Activated naive CD4-positive, alpha-beta T cell treated with anti-CD3 and anti-CD28 coated beads, Interleukin-2, amount 10 ng/mL, durations not matched to agents 7 days and 5 days (primary cell): ENCODE results near the gene NOVA2.

Source experiments
- CTCF ChIA-PET: fragments of 350-600 bp; sonication (Branson Sonifier 250); formaldehyde crosslinking; loops from one replicate; lab custom pipeline; 2021; ENCODE audit warnings: antibody characterized with exemption; lab: Charles Lee
- DNase-seq: peaks from one replicate; pipeline ENCODE4 v3.0.0-alpha.2; 2020
- H3K27ac Mint-ChIP-seq: one replicate; pipeline ENCODE4 v1.8.0; 2021; ENCODE audit warnings: mild to moderate bottlenecking, moderate library complexity, mixed read lengths
- H3K27me3 Mint-ChIP-seq: one replicate; pipeline ENCODE4 v1.8.0; 2021; ENCODE audit warnings: mild to moderate bottlenecking, mixed read lengths
- H3K36me3 Mint-ChIP-seq: one replicate; pipeline ENCODE4 v1.8.0; 2021; ENCODE audit warnings: mixed read lengths
- H3K4me1 Mint-ChIP-seq: one replicate; pipeline ENCODE4 v1.8.0; 2021; ENCODE audit warnings: mixed read lengths
- H3K4me3 Mint-ChIP-seq: one replicate; pipeline ENCODE4 v1.8.0; 2021; ENCODE audit warnings: mild to moderate bottlenecking, moderate library complexity, mixed read lengths
- H3K9me3 Mint-ChIP-seq: one replicate; pipeline ENCODE4 v1.8.0; 2021; ENCODE audit warnings: mixed read lengths

The NOVA2 gene

GRCh38 chr19:46014941-46015686, 41.4 kb upstream of the NOVA2 start:
- peaks cover 26% of the 10 kb centered on the region for H3K27me3 Mint-ChIP-seq
- H3K36me3 Mint-ChIP-seq: peaks cover 14% of the 10 kb centered on the region
- H3K9me3 Mint-ChIP-seq: no peaks in the 10 kb centered on the region
- no peak overlapping the region for H3K27ac Mint-ChIP-seq
- peak overlapping the region; percentile 66 for H3K4me3 Mint-ChIP-seq
- peaks cover 18% of the 10 kb centered on the region for H3K4me1 Mint-ChIP-seq
- DNase-seq: peak; percentile 79
- CTCF ChIA-PET: no interaction called here

- Mint-ChIP-seq H3K9me3 (no peaks in the 10 kb centered on the region), H3K27me3 (peaks cover 26% of the 10 kb centered on the region), H3K27ac (no peak overlapping the region), H3K4me3 (peak overlapping the region; percentile 49), H3K4me1 (peaks cover 18% of the 10 kb centered on the region), H3K36me3 (peaks cover 17% of the 10 kb centered on the region)
- CTCF ChIA-PET: no interaction called here
- DNase-seq: no peak
These were observed 40.9 kb upstream of the NOVA2 start for GRCh38 chr19:46014534-46014933.

GRCh38 chr19:46009530-46010510, 36.2 kb upstream of the NOVA2 start:
- CTCF ChIA-PET: interaction anchor here (0.7 to 1.7 kb wide), 7 partner anchors 15 to 600 kb away, joined by 3 to 7 read pairs (median 4); partner anchors contain the start of genes CCDC61, IRF2BP1 and SIX5
- H3K4me1 Mint-ChIP-seq: peaks cover 6% of the 10 kb centered on the region
- H3K9me3 Mint-ChIP-seq: no peaks in the 10 kb centered on the region

GRCh38 chr19:46006411-46006810, 32.7 kb upstream of the NOVA2 start:
- Mint-ChIP-seq H3K4me3 (no peak overlapping the region), H3K9me3 (no peaks in the 10 kb centered on the region), H3K4me1 (peaks cover 3% of the 10 kb centered on the region), H3K27ac (no peak overlapping the region), H3K36me3 (peaks cover 9% of the 10 kb centered on the region), H3K27me3 (peaks cover 3% of the 10 kb centered on the region)
- DNase-seq: no peak
- CTCF ChIA-PET: interaction anchor here (0.6 to 1.4 kb wide), 3 partner anchors 11 to 143 kb away, joined by 3 to 4 read pairs (median 3); partner anchors contain the start of genes CCDC61 and MYPOP

More at GRCh38 chr19:46009530-46010510, 36.2 kb upstream of the NOVA2 start:
- Mint-ChIP-seq H3K4me3 (no peak overlapping the region), H3K27ac (no peak overlapping the region), H3K27me3 (peaks cover 9% of the 10 kb centered on the region), H3K36me3 (peaks cover 18% of the 10 kb centered on the region)
- DNase-seq: peak; percentile 78

- Mint-ChIP-seq H3K27ac (no peak overlapping the region), H3K4me1 (peaks cover 33% of the 10 kb centered on the region), H3K9me3 (no peaks in the 10 kb centered on the region), H3K27me3 (peaks cover 17% of the 10 kb centered on the region), H3K36me3 (peaks cover 4% of the 10 kb centered on the region), H3K4me3 (no peak overlapping the region)
- CTCF ChIA-PET: no interaction called here
- no peak for DNase-seq
These were observed 29.1 kb upstream of the NOVA2 start for GRCh38 chr19:46002678-46003275.

- H3K36me3 Mint-ChIP-seq: no peaks in the 10 kb centered on the region
- no peaks in the 10 kb centered on the region for H3K9me3 Mint-ChIP-seq
- peaks cover 17% of the 10 kb centered on the region for H3K27me3 Mint-ChIP-seq
- DNase-seq: peak; percentile 86
- CTCF ChIA-PET: no interaction called here
- H3K4me1 Mint-ChIP-seq: peaks cover 33% of the 10 kb centered on the region
- no peak overlapping the region for H3K27ac Mint-ChIP-seq
- peak overlapping the region; percentile 70 for H3K4me3 Mint-ChIP-seq
These were observed 27.0 kb upstream of the NOVA2 start for GRCh38 chr19:46000491-46001246.

- Mint-ChIP-seq H3K4me3 (peak overlapping the region; percentile 5), H3K27ac (no peak overlapping the region), H3K36me3 (no peaks in the 10 kb centered on the region), H3K27me3 (peaks cover 17% of the 10 kb centered on the region), H3K4me1 (peaks cover 33% of the 10 kb centered on the region), H3K9me3 (no peaks in the 10 kb centered on the region)
- CTCF ChIA-PET: no interaction called here
- DNase-seq: peak; percentile 37
These were observed 26.0 kb upstream of the NOVA2 start for GRCh38 chr19:45999653-46000121.

- CTCF ChIA-PET: interaction anchor here (1.4 kb wide), 1 partner anchor 12 kb away, joined by 4 read pairs; no protein-coding TSS in a partner anchor
- H3K4me3 Mint-ChIP-seq: no peak overlapping the region
These were observed 25.2 kb upstream of the NOVA2 start for GRCh38 chr19:45998834-45999233.

GRCh38 chr19:45996933-45997332, 23.3 kb upstream of the NOVA2 start:
- Mint-ChIP-seq H3K27me3 (peaks cover 17% of the 10 kb centered on the region), H3K4me3 (peak overlapping the region; percentile 3), H3K9me3 (no peaks in the 10 kb centered on the region), H3K36me3 (no peaks in the 10 kb centered on the region), H3K27ac (no peak overlapping the region), H3K4me1 (peaks cover 35% of the 10 kb centered on the region)
- CTCF ChIA-PET: no interaction called here
- DNase-seq: no peak

More at GRCh38 chr19:45998834-45999233, 25.2 kb upstream of the NOVA2 start:
- Mint-ChIP-seq H3K27me3 (peaks cover 17% of the 10 kb centered on the region), H3K9me3 (no peaks in the 10 kb centered on the region), H3K4me1 (peaks cover 35% of the 10 kb centered on the region), H3K27ac (no peak overlapping the region), H3K36me3 (no peaks in the 10 kb centered on the region)
- no peak for DNase-seq

- no peak overlapping the region for H3K4me3 Mint-ChIP-seq
- no peaks in the 10 kb centered on the region for H3K9me3 Mint-ChIP-seq
- H3K27me3 Mint-ChIP-seq: peaks cover 24% of the 10 kb centered on the region
- no peak overlapping the region for H3K27ac Mint-ChIP-seq
- no peaks in the 10 kb centered on the region for H3K36me3 Mint-ChIP-seq
- no peak for DNase-seq
- peaks cover 27% of the 10 kb centered on the region for H3K4me1 Mint-ChIP-seq
- CTCF ChIA-PET: interaction anchor here (0.6 to 1.8 kb wide), 4 partner anchors 11 to 227 kb away, joined by 3 to 7 read pairs (median 3); partner anchors contain the start of gene SIX5
These were observed 22.2 kb upstream of the NOVA2 start for GRCh38 chr19:45995715-45996385.

GRCh38 chr19:45994998-45995714, 21.5 kb upstream of the NOVA2 start, which contains the start of gene CCDC61:
CCDC61 (plus strand) TSS chr19:45995467; CDS start chr19:46003019, 7,552 bp downstream.
- CTCF ChIA-PET: interaction anchor here (0.6 to 1.8 kb wide), 4 partner anchors 11 to 226 kb away, joined by 3 to 7 read pairs (median 3); partner anchors contain the start of gene SIX5

GRCh38 chr19:45994456-45994997, 20.9 kb upstream of the NOVA2 start:
- CTCF ChIA-PET: interaction anchor here (1.0 to 1.8 kb wide), 3 partner anchors 15 to 225 kb away, joined by 3 to 7 read pairs (median 3); partner anchors contain the start of gene SIX5
- no peaks in the 10 kb centered on the region for H3K36me3 Mint-ChIP-seq
- peaks cover 14% of the 10 kb centered on the region for H3K4me1 Mint-ChIP-seq
- no peak for DNase-seq
- H3K4me3 Mint-ChIP-seq: no peak overlapping the region
- H3K27me3 Mint-ChIP-seq: peaks cover 24% of the 10 kb centered on the region
- no peak overlapping the region for H3K27ac Mint-ChIP-seq
- no peaks in the 10 kb centered on the region for H3K9me3 Mint-ChIP-seq

More at GRCh38 chr19:45994998-45995714, 21.5 kb upstream of the NOVA2 start, which contains the start of gene CCDC61:
- H3K9me3 Mint-ChIP-seq: no peaks in the 10 kb centered on the region
- no peaks in the 10 kb centered on the region for H3K36me3 Mint-ChIP-seq
- peak; percentile 97 for DNase-seq
- H3K27me3 Mint-ChIP-seq: peaks cover 23% of the 10 kb centered on the region
- H3K4me3 Mint-ChIP-seq: no peak within 1 kb of the TSS
- peaks cover 21% of the 10 kb centered on the region for H3K4me1 Mint-ChIP-seq
- H3K27ac Mint-ChIP-seq: no peak within 1 kb of the TSS
